Upper lobe of left lung (tissue), 6 donors: ENCODE results near the gene TMEM207. TPM values are rescaled to one million over a fixed set of nuclear protein-coding genes. Genes with fewer than 3 reads are reported as not detected.

Experiments used
- ATAC-seq, 2 donors: fragments of 200-7000 bp; cut with Tn5 transposase; one replicate each; pipeline ENCODE4 v1.9.1; 2022; ENCODE audit warnings: mild to moderate bottlenecking in 2 of 2, moderate library complexity in 2 of 2; ENCODE audit not compliant: low FRiP score in 2 of 2
- DNase-seq, 2 donors: peaks; one replicate each; pipeline ENCODE4 v3.0.0-alpha.2; 2019 to 2020
- H3K27ac ChIP-seq, 4 donors: fragments of 200-600 bp; sonication (generic); one replicate each; pipeline ENCODE4 v1.5.1; 2016 to 2019
- H3K27me3 ChIP-seq, 4 donors: fragments of 200-600 bp; sonication (generic); one replicate each; pipeline ENCODE4 v1.5.1; 2017 to 2019
- H3K36me3 ChIP-seq, 4 donors: fragments of 200-600 bp; sonication (generic); one replicate each; pipeline ENCODE4 v1.5.1; 2016 to 2019
- H3K4me1 ChIP-seq, 4 donors: fragments of 200-600 bp; sonication (generic); one replicate each; pipeline ENCODE4 v1.5.1; 2018 to 2019
- H3K4me3 ChIP-seq, 4 donors: fragments of 200-600 bp; sonication (generic); one replicate each; pipeline ENCODE4 v1.5.1; 2017 to 2019; ENCODE audit warnings: mild to moderate bottlenecking in 2 of 4, moderate library complexity in 1 of 4
- H3K9me3 ChIP-seq, 4 donors: fragments of 200-600 bp; sonication (generic); one replicate each; pipeline ENCODE4 v1.5.1; 2018 to 2019
- EP300 ChIP-seq, 4 donors: sonication (generic); formaldehyde crosslinking; IDR thresholded peaks; one replicate each; pipeline ENCODE4 v1.5.1; 2017; ENCODE audit warnings: antibody characterized with exemption in 4 of 4, control low read depth in 2 of 4
- POLR2A ChIP-seq, 4 donors: fragments of 450-650 bp; IDR thresholded peaks; one replicate each; pipeline ENCODE4 v1.5.1; 2016 to 2017; ENCODE audit warnings: antibody characterized with exemption in 4 of 4, mild to moderate bottlenecking in 2 of 4
- POLR2AphosphoS5 ChIP-seq, 2 donors: sonication (generic); formaldehyde crosslinking; IDR thresholded peaks; one replicate each; pipeline ENCODE4 v1.5.1; 2017; ENCODE audit warnings: antibody characterized with exemption in 2 of 2
- WGBS, 2 donors: methylation state at CpG; one replicate each; pipeline ENCODE4 v1.1.5; 2017 to 2018; 5-methylcytosine and 5-hydroxymethylcytosine counted together
- total RNA-seq, 6 donors: library from RNA; depleted of rRNA in 4 of 6; stranded (reverse); fragments of >200 nt in 4 of 6; gene quantifications; one replicate each; pipeline versions ENCODE4 v1.1.0 to v1.2.1, GENCODE V29; 2016 to 2021
- TF ChIP-seq, protein P1 (sequence below), 6 experiments: fragments of 450-650 bp in 4 of 6; fragments of 200-600 bp in 2 of 6; sonication (generic) in 2 of 6; IDR thresholded peaks; one replicate each; pipeline ENCODE4 v1.5.1; 2016 to 2019; ENCODE audit warnings: antibody characterized with exemption in 6 of 6
- donor health status: DM: no; HTN: no; CAD: no; lungs with moderate emphysema.
- donor health status: DM: no; HTN: yes; CAD: no; lungs with severe emphysema.

Gene TMEM207
- total RNA-seq, 6 donors from 2014 or later: not detected

DNA sequence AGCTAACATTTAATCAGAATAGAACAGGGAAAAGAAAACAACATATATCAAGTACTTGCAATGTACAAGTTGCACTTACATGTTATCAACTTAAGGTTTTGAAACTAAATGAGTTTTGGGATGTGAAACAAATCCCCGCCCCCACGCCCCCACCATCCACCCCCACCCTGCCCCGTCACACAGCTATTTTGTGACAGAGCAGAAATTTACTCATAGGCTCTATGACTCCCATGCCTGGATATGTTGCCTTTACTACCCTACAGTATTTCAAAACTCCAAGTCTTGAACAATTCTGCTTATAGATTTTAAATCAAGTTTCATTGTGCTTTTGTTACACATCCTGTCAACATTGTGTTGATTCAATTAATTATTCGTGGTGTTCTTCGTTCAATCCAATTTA lies 46.1 kb upstream of the TMEM207 start:
- no peaks in the 10 kb centered on the region for H3K36me3 ChIP-seq
- WGBS, 2 donors: 65 to 78% methylated on average over 5 of the region's 5 CpGs
- ATAC-seq: no peak

DNA sequence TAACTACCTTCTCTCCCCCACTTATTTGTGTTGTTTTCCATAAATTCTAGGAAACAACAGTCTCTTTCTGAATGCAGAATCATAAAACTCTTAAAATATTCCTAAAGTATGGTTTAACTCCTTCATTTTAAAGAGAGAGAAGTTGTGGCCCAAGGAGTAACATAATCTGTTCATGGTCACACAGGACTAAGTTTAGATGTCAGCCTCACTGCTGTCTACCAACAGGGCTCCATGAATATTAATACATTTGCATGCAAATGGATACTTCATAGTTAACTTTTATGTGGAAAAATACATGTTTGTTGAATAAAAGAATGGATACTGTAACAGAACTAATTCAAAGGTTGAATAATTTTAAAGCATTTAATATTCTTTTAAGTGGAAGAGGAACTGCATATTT lies 45.7 kb upstream of the TMEM207 start:
- H3K36me3 ChIP-seq: no peaks in the 10 kb centered on the region
- H3K9me3 ChIP-seq: no peaks in the 10 kb centered on the region
- H3K27ac ChIP-seq: no peak overlapping the region
- no peaks in the 10 kb centered on the region for H3K27me3 ChIP-seq
- no peaks in the 10 kb centered on the region for H3K4me1 ChIP-seq
- H3K4me3 ChIP-seq: no peak overlapping the region
- no peak for TF ChIP-seq POLR2AphosphoS5 (IDR thresholded peaks at IDR 0.05)
- TF ChIP-seq POLR2A (IDR thresholded peaks at IDR 0.05): no peak
- TF ChIP-seq, protein P1, sequence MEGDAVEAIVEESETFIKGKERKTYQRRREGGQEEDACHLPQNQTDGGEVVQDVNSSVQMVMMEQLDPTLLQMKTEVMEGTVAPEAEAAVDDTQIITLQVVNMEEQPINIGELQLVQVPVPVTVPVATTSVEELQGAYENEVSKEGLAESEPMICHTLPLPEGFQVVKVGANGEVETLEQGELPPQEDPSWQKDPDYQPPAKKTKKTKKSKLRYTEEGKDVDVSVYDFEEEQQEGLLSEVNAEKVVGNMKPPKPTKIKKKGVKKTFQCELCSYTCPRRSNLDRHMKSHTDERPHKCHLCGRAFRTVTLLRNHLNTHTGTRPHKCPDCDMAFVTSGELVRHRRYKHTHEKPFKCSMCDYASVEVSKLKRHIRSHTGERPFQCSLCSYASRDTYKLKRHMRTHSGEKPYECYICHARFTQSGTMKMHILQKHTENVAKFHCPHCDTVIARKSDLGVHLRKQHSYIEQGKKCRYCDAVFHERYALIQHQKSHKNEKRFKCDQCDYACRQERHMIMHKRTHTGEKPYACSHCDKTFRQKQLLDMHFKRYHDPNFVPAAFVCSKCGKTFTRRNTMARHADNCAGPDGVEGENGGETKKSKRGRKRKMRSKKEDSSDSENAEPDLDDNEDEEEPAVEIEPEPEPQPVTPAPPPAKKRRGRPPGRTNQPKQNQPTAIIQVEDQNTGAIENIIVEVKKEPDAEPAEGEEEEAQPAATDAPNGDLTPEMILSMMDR (IDR thresholded peaks at IDR 0.05): no peak
- no peak for TF ChIP-seq EP300 (IDR thresholded peaks at IDR 0.05)
- DNase-seq (no peak), ATAC-seq (no peak)

More for the DNA sequence above, 46.1 kb upstream of the TMEM207 start:
- no peak overlapping the region for H3K27ac ChIP-seq
- TF ChIP-seq POLR2AphosphoS5 (IDR thresholded peaks at IDR 0.05): no peak
- no peak for TF ChIP-seq EP300 (IDR thresholded peaks at IDR 0.05)
- no peak for TF ChIP-seq POLR2A (IDR thresholded peaks at IDR 0.05)
- DNase-seq: no peak
- no peaks in the 10 kb centered on the region for H3K4me1 ChIP-seq
- H3K4me3 ChIP-seq: no peak overlapping the region
- no peaks in the 10 kb centered on the region for H3K27me3 ChIP-seq
- no peaks in the 10 kb centered on the region for H3K9me3 ChIP-seq

DNA sequence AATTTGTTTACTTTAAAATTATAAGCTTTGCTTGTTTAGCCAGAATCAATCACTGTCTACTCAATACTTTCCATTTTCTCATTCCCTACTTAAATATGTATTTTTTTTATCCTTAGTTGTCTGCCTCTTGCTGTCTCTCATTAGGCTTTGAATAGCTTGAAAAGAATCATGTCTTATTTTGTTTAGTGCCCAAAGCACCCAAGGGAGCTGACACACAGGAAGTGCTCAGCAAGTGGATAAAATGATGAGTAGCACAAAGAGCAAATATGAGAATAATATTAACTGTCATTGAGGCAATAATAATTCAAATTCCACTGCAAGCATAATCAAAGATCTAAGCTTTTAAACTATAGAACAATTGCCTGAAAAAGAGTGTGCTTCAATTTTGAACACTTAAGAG lies 45.2 kb upstream of the TMEM207 start:
- no peak for TF ChIP-seq EP300 (IDR thresholded peaks at IDR 0.05)
- TF ChIP-seq, protein P1 (IDR thresholded peaks at IDR 0.05): no peak
- TF ChIP-seq POLR2A (IDR thresholded peaks at IDR 0.05): no peak
- no peak for TF ChIP-seq POLR2AphosphoS5 (IDR thresholded peaks at IDR 0.05)
- no peaks in the 10 kb centered on the region for H3K9me3 ChIP-seq
- no peak for DNase-seq
- no peak for ATAC-seq
- no peaks in the 10 kb centered on the region for H3K36me3 ChIP-seq
- no peaks in the 10 kb centered on the region for H3K27me3 ChIP-seq
- H3K27ac ChIP-seq: no peak overlapping the region
- no peaks in the 10 kb centered on the region for H3K4me1 ChIP-seq
- H3K4me3 ChIP-seq: no peak overlapping the region

DNA sequence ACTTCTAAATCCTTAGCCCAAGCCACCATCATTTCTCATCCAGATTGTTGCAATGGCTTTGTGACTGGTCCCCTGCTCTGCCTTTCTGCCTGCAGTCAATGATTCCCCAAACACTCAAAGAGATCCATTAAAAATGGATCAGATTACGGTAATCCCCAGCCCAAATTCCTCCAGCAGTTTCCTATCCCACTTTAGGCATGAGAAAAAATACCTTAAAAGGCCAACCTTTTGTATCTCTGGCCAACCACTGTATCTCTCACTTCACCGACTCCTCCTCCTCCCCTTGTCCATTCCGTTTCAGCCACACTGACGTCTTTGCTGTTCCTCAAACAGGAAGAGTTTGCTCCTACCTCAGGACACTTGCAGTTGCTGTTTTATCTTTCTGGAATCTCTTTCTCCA lies 43.3 kb upstream of the TMEM207 start:
- H3K36me3 ChIP-seq: no peaks in the 10 kb centered on the region
- 74 to 77% methylated on average over 4 of the region's 4 CpGs for WGBS, 2 donors
- H3K27ac ChIP-seq: no peak overlapping the region
- H3K4me1 ChIP-seq: no peaks in the 10 kb centered on the region
- no peak for ATAC-seq
- H3K27me3 ChIP-seq: no peaks in the 10 kb centered on the region
- TF ChIP-seq EP300 (IDR thresholded peaks at IDR 0.05): no peak
- TF ChIP-seq POLR2A (IDR thresholded peaks at IDR 0.05): no peak
- no peak for TF ChIP-seq POLR2AphosphoS5 (IDR thresholded peaks at IDR 0.05)
- TF ChIP-seq, protein P1 (IDR thresholded peaks at IDR 0.05): no peak
- DNase-seq: no peak
- H3K9me3 ChIP-seq: no peaks in the 10 kb centered on the region
- H3K4me3 ChIP-seq: no peak overlapping the region

DNA sequence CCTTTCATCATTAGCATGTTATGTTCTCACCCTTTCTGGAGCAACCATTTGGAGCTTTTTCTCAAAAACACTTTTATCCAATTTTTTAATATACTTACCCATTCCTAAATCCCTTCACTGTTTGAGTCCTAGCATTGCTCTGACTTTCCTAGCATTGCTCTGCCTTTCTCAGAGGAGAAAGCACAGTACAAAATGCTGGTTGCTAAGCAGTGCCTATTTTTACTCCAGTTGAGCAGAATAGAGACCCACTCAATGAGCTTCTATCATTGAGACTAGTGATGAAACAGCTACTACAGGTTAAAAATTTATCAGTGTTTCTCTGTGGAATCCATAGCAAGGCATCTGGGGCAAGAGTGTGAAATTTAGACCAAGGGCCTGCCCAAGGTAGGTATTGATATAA lies 42.4 kb upstream of the TMEM207 start:
- Histone ChIP-seq H3K27me3 (no peaks in the 10 kb centered on the region), H3K4me1 (no peaks in the 10 kb centered on the region), H3K9me3 (no peaks in the 10 kb centered on the region), H3K27ac (no peak overlapping the region), H3K36me3 (no peaks in the 10 kb centered on the region), H3K4me3 (no peak overlapping the region)
- DNase-seq (no peak), ATAC-seq (no peak)
- no peak for TF ChIP-seq EP300 (IDR thresholded peaks at IDR 0.05)
- no peak for TF ChIP-seq POLR2AphosphoS5 (IDR thresholded peaks at IDR 0.05)
- no peak for TF ChIP-seq POLR2A (IDR thresholded peaks at IDR 0.05)
- TF ChIP-seq, protein P1 (IDR thresholded peaks at IDR 0.05): no peak
